GM18502 (cell line): ENCODE results near the gene MFSD6.
"Not testable (repeated sequence)": the region's sequence is repeated elsewhere in the genome, so short reads cannot be mapped to it uniquely, and the experiment has no call there.

ENCODE experiments used
- ATAC-seq: cut with Tn5 transposase; IDR thresholded peaks from one replicate; pipeline ENCODE4 v1.9.1; 2021; ENCODE audit warnings: mild to moderate bottlenecking; ENCODE audit not compliant: unreplicated experiment, poor library complexity

Gene MFSD6

DNA sequence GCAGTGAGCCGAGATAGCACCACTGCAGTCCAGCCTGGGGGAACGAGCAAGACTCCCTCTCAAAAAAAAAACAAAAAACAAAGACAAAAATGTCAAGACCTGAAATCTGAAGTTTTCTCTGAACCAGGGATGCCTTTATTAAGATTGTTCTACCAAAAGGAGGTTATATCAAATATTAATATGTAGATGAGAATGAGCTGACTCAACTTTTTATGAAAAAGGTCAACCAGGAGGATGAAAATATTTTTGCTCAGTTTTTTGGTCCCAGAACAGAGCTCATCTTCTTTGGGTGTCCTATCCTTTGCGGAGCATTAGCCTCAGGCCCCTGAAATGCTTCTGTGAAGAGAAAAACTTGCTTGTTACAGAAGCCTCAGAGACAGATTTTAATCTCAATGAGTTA lies 82.3 kb downstream of the MFSD6 start:
- ATAC-seq, result no peak

- ATAC-seq, result no peak
Measured at GRCh38 chr2:190493095-190493494, 84.9 kb downstream of the MFSD6 start.

- ATAC-seq, result not testable (repeated sequence)
Measured at GRCh38 chr2:190494600-190495227, 86.6 kb downstream of the MFSD6 start.

- ATAC-seq, result no peak
Measured at GRCh38 chr2:190497428-190497827, 89.3 kb downstream of the MFSD6 start.

DNA sequence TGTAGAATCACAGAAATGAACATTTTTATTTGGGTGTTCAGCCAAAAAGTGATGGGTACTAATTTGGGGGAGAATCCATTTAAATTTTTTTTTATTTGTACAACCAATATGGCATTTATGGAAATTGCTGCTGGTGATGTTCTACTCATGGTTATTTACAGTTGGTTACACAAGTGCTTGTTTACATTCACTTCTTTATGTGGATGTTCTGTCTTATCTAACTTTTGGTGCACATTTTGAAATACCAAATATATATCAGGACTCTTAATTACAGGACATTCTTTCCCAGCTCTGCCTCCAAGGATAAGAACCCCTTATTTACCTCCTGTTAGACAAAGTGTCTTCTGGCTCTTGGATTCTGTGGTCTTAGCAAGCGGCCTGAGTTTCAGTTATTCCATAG lies 91.1 kb downstream of the MFSD6 start:
- no peak for ATAC-seq

- ATAC-seq, result no peak
Measured at GRCh38 chr2:190500054-190500502, 91.9 kb downstream of the MFSD6 start.

DNA sequence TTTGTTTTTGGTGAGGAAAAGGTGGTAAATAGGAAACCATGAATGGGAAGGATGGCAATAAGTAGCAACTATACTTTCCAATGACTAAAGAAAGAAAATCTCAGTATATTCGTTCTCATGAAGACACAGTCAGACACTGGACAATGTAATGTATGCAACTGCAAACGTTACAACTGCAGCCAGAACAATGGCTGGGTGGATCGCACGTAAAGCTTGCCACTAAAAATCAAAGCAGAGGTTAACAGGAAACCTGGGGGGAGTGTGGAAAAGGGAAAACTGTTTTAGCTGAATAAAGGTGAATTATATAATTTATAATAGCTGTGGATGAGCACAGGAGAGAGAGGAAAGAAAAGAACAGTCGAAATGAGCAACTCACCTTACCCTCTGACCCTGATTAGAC lies 93.1 kb downstream of the MFSD6 start:
- ATAC-seq, result no peak

- ATAC-seq, result no peak
Measured at GRCh38 chr2:190501702-190502407, 93.7 kb downstream of the MFSD6 start.

DNA sequence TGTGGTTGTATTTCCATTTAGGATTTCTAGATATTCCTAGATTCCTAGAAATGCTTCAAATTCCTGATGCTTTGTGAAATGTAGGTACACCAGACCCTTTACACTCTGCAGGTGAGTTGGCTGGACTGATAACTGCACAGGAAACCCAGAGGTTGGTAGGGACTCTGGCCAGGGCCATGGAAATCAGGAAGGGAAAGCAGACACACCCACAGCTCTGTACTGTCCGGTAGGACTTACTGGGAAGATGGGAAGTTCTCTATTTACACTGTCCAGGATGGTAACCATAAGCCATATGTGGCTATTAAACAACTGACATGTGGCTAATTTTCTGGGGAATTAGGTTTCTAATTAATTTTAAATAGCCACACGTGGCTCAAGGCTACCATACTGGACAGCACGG lies 94.9 kb downstream of the MFSD6 start:
- no peak for ATAC-seq

- no peak for ATAC-seq
Measured at GRCh38 chr2:190504912-190505311, 96.8 kb downstream of the MFSD6 start.

DNA sequence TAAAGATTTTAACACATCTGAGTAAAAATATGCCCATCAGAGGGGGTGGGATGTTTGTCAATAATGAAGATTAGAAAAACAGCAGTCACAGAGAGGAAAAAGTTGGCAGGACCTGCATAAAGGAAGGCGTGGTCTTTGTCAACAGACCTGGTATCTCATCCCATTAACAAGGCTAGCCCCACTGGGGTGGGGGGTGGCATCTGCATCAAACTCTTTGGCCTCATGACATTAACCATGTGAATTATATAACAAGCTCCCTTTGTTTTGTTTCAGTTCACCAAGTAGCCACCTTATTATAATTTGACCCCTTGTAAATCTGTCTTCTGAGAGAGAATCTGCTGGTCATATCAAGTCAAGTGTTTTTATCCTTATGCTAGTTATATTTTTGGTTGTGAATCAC lies 97.5 kb downstream of the MFSD6 start:
- ATAC-seq, result no peak

DNA sequence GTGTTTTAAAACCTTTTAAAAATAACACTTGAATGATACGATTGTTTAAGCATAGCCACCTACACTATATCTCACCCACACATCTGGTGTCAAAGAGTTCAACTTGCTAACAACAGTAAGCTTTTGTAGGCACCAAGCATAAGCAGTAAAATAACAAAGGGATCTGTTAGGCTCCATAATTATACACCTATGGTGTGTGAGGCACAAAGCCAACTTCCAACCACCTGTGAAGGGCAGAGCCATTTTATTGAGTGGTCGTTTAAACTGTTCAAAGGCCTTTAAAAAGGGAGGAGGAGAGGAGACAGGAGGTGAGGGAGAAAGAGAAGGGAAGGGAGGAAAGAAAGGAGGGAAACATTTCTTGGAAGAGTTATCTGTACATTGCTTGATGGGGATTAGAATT lies 98.5 kb downstream of the MFSD6 start:
- no peak for ATAC-seq

DNA sequence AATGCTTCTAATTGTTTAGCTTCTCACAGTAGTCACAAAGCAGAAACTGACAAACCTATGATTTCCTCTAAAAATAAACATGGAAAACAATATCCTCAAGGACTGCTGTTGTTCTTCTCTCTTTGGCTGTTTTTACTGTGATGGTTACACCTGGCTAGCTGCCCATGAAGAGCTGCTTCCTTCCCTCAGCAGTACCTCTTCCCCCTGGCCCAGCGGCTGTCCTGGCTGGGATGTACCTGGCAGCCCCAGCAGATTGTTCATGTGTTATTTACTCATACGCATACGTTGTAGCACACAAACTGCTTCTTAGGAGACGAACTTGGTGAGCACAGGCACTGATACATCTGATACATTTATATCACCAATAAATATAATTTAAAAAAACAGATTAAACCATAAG lies 99.0 kb downstream of the MFSD6 start:
- ATAC-seq, result no peak

DNA sequence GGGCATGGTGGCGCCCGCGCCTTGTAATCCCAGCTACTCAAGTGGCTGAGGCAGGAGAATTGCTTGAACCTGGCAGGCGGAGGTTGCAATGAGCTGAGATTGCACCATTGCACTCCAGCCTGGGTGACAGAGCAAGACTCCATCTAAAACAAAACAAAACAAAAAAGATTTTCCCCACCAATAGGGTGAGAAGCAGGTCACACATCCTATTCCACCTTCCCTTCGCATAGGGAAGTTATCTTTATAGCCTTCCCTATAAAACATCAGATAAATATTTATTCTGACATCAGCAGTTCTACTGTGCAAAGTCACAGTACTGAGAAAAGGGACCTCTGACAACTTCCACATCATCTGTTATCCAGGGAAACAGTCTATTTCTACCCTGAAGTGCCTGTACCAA lies 101.7 kb downstream of the MFSD6 start:
- ATAC-seq, result not testable (repeated sequence)

DNA sequence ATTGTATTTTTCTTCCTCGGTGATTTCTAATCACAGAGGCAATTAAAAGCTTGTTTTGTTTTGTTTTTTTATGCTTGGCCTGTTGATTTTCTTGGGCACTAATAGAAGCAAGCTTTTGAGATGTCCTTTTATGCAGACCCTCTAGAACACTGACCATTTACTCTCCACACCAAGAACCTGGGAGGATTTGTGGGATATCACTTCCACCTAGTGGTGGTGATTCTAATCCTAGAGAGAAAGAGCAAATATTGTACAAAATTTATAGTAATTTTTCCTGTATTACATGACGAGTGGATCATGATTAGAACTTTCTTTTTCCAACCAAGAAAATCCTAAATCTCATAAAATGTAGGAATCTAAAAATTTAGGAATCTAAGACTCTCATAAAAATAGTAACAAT lies 102.9 kb downstream of the MFSD6 start:
- ATAC-seq, result no peak

DNA sequence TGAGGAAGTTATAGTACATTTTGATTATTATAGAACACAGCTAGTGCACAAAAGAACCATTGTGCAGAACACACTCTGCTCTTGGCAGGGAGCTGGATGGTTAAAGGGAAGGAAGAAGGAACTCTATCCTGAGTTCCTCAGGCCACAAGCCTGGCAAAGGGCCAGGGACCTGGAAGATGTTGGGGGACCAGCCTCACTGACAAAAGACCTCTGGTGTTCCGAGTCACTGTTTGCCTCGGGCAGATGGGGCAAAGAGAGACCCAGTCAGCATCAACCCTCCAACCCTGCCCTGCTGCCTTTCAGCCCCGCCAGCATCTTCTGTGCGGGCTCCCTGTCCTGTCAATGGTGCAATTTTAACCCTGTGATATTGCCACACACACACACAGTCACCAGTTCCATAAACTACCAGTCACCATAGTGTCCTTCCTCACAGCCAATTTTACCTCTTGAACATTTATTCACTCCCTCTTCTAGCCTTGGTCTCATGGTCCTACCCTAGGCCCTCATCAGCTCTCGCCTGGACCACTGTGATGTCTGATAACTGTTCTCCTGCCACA lies 104.5 kb downstream of the MFSD6 start:
- ATAC-seq, result no peak

GRCh38 chr2:190513877-190514276 lies 105.7 kb downstream of the MFSD6 start:
- ATAC-seq, result no peak

DNA sequence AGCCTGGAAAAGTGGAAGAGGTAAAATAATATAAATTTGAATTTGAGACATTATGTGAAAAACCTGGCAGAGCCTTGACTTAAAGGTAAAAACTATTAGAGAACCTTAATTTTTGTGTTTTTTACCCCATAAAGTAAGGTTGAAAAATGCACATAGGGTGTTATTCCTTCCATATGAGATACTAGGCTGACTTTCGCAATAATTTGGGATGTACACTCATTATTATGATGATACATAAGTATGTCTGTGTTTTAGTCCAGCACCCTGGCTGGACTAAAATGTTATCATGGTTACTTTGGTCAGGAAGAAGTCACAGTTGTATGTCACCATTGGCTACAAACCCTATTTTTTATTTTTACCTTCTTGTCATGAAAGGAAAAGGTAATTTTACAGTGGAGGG lies 106.5 kb downstream of the MFSD6 start:
- no peak for ATAC-seq

- no peak for ATAC-seq
Measured at GRCh38 chr2:190515687-190516086, 107.5 kb downstream of the MFSD6 start.

GRCh38 chr2:190517468-190517867 lies 109.3 kb downstream of the MFSD6 start:
- ATAC-seq, result no peak

GRCh38 chr2:190519975-190520767 lies 112.0 kb downstream of the MFSD6 start:
- no peak for ATAC-seq
